Measurements from ENCODE around the gene DCANP1. TPM values are rescaled to one million over a fixed set of nuclear protein-coding genes. Genes with fewer than 3 reads are reported as not detected.
A peak's percentile ranks its signal among the peaks of the same experiment; 100 is the strongest.

DCANP1 gene
- total RNA-seq, 1 donor from 2014 or later, result not detected

DNA sequence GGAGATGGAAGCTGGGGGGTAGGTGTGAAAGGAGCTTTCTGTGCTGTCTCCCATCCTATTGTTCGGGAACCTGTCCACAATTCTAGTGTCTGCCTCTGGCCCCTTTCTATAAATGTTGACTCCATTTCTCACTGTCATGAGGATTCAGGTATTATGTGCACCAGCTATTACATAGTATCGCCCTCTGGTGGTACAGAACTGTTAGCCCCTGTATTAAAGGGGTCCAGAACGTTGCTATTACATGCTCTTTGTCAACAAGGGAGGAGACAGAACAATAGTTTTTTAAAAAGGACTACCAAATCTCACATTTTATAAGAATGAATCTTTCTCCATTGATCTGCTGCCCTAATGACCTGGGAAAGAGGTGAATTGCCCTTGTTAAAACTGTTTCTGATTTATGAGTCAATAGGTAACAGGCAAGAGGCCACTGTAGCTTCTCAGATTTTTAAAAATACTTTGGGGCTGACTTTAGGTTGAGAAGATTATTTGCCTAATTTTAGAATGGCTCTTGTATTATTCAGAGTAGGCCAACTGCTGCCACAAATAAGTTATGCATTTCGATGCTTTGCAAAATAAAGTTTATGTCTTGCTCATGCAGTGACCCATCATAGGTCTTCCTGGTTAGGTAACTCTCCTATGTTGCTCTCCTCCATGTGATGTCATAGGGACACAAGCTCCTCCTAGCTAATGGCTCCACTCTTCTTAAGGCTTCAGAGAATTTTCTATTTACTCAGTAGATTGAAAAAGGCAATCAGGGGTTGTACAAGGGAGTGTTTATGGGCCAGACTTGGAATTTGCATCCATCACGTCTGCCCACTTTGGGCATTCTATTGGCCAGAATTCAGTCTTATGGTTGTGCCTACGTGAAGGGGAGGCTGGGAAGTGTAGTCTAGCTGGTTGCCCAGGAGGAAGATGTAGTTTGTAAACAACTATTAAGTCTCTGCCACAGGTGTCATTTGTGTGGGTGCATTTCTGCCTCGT lies 20.8 kb downstream of the DCANP1 start:
- intact Hi-C loops (cut with DNase I), result no loop called here
- DNase-seq, result no peak
- Histone ChIP-seq H3K27me3 (no peaks in the 10 kb centered on the region), H3K4me1 (no peaks in the 10 kb centered on the region), H3K4me3 (no peak overlapping the region), H3K36me3 (no peaks in the 10 kb centered on the region), H3K27ac (no peak overlapping the region), H3K9me3 (peaks cover 6% of the 10 kb centered on the region)
- TF ChIP-seq, protein P1, sequence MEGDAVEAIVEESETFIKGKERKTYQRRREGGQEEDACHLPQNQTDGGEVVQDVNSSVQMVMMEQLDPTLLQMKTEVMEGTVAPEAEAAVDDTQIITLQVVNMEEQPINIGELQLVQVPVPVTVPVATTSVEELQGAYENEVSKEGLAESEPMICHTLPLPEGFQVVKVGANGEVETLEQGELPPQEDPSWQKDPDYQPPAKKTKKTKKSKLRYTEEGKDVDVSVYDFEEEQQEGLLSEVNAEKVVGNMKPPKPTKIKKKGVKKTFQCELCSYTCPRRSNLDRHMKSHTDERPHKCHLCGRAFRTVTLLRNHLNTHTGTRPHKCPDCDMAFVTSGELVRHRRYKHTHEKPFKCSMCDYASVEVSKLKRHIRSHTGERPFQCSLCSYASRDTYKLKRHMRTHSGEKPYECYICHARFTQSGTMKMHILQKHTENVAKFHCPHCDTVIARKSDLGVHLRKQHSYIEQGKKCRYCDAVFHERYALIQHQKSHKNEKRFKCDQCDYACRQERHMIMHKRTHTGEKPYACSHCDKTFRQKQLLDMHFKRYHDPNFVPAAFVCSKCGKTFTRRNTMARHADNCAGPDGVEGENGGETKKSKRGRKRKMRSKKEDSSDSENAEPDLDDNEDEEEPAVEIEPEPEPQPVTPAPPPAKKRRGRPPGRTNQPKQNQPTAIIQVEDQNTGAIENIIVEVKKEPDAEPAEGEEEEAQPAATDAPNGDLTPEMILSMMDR (IDR thresholded peaks at IDR 0.05), result peak; percentile 67
- ATAC-seq, result peak; percentile 85

DNA sequence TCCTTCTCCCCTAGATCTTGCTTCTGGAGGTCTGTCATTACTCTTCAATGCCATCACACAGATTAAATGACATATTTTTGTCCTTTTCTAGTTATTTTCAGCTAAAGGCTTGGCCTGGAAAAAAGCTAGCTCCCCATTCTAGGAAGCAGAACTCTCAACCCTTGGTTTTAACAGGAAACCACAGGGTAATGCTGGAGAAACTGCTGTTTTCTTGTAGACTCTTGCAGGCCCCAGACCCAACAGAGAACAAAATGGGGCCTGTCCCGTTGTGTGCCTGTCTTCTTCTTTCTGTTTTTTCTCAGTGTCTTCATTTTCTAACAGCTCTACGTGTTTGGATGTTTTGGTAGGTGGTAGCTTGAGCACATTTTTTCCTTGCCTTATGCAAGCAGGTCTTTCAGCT lies 21.5 kb downstream of the DCANP1 start:
- no peaks in the 10 kb centered on the region for H3K36me3 ChIP-seq
- peaks cover 6% of the 10 kb centered on the region for H3K9me3 ChIP-seq
- H3K4me3 ChIP-seq, result no peak overlapping the region
- DNase-seq (no peak), ATAC-seq (peak; percentile 40)
- no peak overlapping the region for H3K27ac ChIP-seq
- TF ChIP-seq, protein P1 (IDR thresholded peaks at IDR 0.05), result no peak
- intact Hi-C loops (cut with DNase I), result no loop called here
- no peaks in the 10 kb centered on the region for H3K4me1 ChIP-seq
- no peaks in the 10 kb centered on the region for H3K27me3 ChIP-seq

DNA sequence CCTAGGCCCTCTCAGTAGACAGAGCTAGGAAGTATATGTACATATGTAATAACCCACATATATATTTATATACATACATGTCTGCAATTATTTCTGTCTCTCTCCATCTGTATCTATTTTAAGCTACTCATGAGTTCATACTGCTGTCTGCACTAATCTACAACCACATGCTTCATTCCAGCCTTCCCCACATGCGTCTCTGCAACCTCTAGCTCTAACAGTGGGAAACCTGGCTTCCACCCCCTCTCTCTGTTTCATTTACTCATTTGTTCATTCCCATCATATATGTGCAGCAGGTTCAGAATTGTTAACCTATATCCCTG lies 23.3 kb downstream of the DCANP1 start:
- Histone ChIP-seq H3K27me3 (no peaks in the 10 kb centered on the region), H3K27ac (no peak overlapping the region), H3K9me3 (peaks cover 5% of the 10 kb centered on the region), H3K4me1 (no peaks in the 10 kb centered on the region), H3K36me3 (no peaks in the 10 kb centered on the region), H3K4me3 (no peak overlapping the region)
- intact Hi-C loops (cut with DNase I), result no loop called here
- no peak for DNase-seq
- TF ChIP-seq, protein P1 (IDR thresholded peaks at IDR 0.05), result no peak
- no peak for ATAC-seq

DNA sequence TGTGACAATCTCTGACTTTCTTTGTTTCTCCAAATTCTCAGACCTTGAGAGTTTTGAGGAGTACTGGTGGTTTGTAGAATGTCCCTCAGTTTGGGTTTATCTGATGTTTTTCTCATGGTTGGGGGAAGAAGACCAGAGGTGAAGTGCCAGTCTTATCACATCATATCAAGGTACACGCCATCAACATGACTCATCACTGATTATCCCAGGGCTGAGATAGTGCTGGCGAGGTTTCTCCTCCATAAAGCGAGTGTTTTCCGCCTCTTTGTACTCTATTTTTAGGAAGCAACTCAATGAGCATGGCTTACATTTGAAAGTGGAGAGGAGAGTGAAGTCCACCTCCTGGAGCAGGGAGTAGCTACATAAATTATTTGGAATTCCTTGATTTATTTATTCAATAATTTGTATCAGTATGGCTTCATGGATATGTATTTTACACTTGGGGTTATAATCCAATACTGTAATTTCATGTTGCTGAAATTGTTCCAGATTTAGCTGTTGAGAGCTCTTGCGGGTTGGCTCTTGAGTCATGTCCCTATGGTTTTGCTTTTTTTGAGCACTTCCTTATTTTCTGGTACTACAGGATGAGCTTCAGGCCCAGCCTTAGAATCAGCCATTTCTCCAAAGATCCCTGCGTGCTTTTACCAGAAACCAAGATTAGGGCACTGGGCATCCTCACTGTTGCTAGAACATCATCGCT lies 23.9 kb downstream of the DCANP1 start:
- H3K36me3 ChIP-seq, result no peaks in the 10 kb centered on the region
- no peaks in the 10 kb centered on the region for H3K9me3 ChIP-seq
- no peak overlapping the region for H3K4me3 ChIP-seq
- peak; percentile 78 for ATAC-seq
- intact Hi-C loops (cut with DNase I), result no loop called here
- no peak for DNase-seq
- TF ChIP-seq, protein P1 (IDR thresholded peaks at IDR 0.05), result no peak
- H3K27ac ChIP-seq, result no peak overlapping the region
- no peaks in the 10 kb centered on the region for H3K4me1 ChIP-seq
- no peaks in the 10 kb centered on the region for H3K27me3 ChIP-seq

DNA sequence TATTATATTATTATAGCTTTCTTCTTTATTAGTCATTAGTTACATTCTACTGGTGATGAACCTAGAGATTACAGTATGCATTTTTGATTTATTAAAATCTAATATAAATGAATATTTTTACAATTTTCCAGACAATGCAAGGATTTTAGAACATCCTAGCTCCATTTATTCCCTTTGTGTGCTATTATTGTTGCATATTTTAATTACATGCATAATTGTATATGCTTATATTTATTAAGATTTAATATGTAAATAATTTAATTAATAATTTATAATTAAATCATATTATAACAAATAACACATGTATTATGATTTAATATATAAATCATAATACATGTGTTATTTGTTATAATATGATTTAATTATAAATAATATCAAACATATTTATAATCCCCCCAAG lies 24.7 kb downstream of the DCANP1 start:
- H3K4me1 ChIP-seq, result no peaks in the 10 kb centered on the region
- H3K36me3 ChIP-seq, result no peaks in the 10 kb centered on the region
- no peak overlapping the region for H3K27ac ChIP-seq
- DNase-seq, result no peak
- TF ChIP-seq, protein P1 (IDR thresholded peaks at IDR 0.05), result no peak
- intact Hi-C loops (cut with DNase I), result no loop called here
- no peak for ATAC-seq
- H3K9me3 ChIP-seq, result no peaks in the 10 kb centered on the region
- no peaks in the 10 kb centered on the region for H3K27me3 ChIP-seq
- no peak overlapping the region for H3K4me3 ChIP-seq

Data from upper lobe of right lung (tissue), 1 donor.